Measurements from ENCODE around the gene ARHGEF38. TPM values are rescaled to one million over a fixed set of nuclear protein-coding genes. Genes with fewer than 3 reads are reported as not detected.

Gene ARHGEF38
- total and polyA plus RNA-seq, 12 donors: 0.28 TPM; not detected in 11

DNA sequence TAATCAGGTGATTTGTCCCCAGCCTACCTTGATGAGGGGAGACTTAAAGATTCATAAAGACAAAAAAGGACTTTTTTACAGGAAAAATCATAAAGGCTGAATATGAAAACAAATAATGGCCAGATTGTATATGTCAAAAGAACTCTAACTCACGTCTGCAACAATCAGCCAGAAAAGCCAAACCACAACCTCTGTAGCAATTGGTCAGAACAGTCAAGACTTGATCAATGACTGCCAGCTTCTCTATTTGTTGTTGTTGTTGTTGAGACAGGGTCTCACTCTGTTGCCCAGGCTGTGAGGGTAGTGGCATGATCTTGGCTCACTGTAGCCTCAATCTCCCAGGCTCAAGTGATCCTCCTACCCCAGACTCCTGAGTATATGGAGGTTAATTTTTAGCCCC lies 42.7 kb upstream of the ARHGEF38 start:
- 64 to 65% methylated on average over 1 of the region's 1 CpG for WGBS, 2 donors
- no peak overlapping the region for H3K27ac ChIP-seq
- H3K27me3 ChIP-seq: no peaks in the 10 kb centered on the region
- TF ChIP-seq, protein P1, sequence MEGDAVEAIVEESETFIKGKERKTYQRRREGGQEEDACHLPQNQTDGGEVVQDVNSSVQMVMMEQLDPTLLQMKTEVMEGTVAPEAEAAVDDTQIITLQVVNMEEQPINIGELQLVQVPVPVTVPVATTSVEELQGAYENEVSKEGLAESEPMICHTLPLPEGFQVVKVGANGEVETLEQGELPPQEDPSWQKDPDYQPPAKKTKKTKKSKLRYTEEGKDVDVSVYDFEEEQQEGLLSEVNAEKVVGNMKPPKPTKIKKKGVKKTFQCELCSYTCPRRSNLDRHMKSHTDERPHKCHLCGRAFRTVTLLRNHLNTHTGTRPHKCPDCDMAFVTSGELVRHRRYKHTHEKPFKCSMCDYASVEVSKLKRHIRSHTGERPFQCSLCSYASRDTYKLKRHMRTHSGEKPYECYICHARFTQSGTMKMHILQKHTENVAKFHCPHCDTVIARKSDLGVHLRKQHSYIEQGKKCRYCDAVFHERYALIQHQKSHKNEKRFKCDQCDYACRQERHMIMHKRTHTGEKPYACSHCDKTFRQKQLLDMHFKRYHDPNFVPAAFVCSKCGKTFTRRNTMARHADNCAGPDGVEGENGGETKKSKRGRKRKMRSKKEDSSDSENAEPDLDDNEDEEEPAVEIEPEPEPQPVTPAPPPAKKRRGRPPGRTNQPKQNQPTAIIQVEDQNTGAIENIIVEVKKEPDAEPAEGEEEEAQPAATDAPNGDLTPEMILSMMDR (IDR thresholded peaks at IDR 0.05): no peak
- H3K4me1 ChIP-seq: no peaks in the 10 kb centered on the region
- no peak overlapping the region for H3K4me3 ChIP-seq
- no peaks in the 10 kb centered on the region for H3K36me3 ChIP-seq
- ATAC-seq (no peak), DNase-seq (no peak)
- intact Hi-C loops (cut with DNase I): no loop called here
- H3K9me3 ChIP-seq: peaks cover 0 to 7% (median 0%) of the 10 kb centered on the region in 11 donors

DNA sequence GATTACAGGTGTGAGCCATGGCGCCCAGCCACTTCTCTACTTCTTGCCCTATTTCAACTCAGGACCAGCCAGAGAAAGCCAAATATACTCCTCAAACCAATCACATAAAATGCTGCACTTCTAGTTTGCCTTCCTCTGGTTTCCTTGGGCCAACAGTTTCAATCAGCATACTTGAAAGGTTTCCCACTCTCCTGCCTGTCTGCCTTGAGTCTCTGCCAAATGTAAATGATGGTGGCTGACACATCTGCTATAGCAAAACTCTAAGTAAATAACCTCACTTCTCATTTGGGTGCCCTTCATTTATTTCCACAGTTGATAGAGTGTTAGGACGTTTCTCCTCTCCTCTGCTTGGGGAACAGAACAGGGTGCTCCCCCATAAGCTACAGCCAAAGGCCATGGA lies 42.2 kb upstream of the ARHGEF38 start:
- Histone ChIP-seq H3K4me1 (no peaks in the 10 kb centered on the region), H3K4me3 (no peak overlapping the region), H3K9me3 (peaks cover 0 to 11% (median 0%) of the 10 kb centered on the region in 11 donors), H3K36me3 (no peaks in the 10 kb centered on the region), H3K27me3 (no peaks in the 10 kb centered on the region), H3K27ac (no peak overlapping the region)
- WGBS, 2 donors: 68 to 73% methylated on average over 2 of the region's 2 CpGs
- intact Hi-C loops (cut with DNase I): no loop called here
- no peak for DNase-seq
- ATAC-seq: no peak
- TF ChIP-seq, protein P1 (IDR thresholded peaks at IDR 0.05): no peak

DNA sequence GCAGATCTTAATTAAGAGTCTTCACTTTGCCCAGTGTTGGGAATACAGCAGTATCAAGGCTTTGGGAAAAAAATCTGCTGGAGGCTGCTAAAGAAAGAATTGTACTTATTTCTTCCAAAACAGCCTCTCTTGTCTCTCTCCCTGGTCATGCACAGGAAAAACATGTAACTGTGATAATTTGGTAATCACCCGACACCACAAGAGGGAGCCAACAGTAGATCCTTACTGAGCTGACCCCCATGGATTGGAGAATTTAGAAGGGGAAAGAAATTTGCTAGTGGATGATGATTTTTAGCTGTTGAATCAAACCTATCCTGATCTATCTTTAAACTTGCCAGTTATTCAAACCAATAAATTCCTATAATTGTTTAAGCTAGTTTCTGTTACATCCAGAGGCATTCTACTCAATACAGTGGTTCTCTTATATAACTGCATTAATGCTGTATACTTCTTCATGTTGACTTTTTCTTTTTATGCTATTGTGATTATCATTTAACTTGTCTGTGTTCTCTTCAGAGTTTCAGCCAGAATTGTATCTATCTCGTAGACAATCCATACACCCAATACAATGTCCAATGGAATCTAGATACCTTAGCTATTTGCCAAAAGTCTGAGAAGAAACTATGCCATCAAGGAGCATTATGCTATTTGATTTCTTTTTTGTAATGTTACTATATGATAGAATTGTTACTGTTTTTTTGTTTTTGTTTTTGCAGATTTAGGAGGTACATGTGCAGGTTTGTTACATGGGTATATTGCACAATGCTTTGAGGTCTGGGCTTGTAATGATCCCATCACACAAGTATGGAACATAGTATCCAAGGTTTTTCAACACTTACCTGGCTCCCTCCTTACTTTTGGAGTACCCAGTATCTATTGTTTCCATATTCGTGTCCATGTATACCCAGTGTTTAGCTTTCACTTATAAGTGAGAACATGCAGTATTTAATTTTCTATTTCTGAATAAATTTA lies 31.3 kb upstream of the ARHGEF38 start:
- H3K27ac ChIP-seq: no peak overlapping the region
- TF ChIP-seq, protein P1 (IDR thresholded peaks at IDR 0.05): peak; percentile 25 to 70 (median 65)
- peak in 1 of 2 donors; percentile 27 for DNase-seq
- intact Hi-C loops (cut with DNase I): loop anchor here in 8 of 10 donors (1.0 to 10.0 kb wide), 5 partner anchors 114 to 146 kb away; no protein-coding TSS in a partner anchor
- peak in 1 of 8 donors; percentile 60 for ATAC-seq
- no peaks in the 10 kb centered on the region for H3K27me3 ChIP-seq
- 13 to 21% methylated on average over 3 of the region's 3 CpGs for WGBS, 2 donors
- H3K4me3 ChIP-seq: no peak overlapping the region
- H3K9me3 ChIP-seq: no peaks in the 10 kb centered on the region
- H3K36me3 ChIP-seq: no peaks in the 10 kb centered on the region
- H3K4me1 ChIP-seq: no peaks in the 10 kb centered on the region

DNA sequence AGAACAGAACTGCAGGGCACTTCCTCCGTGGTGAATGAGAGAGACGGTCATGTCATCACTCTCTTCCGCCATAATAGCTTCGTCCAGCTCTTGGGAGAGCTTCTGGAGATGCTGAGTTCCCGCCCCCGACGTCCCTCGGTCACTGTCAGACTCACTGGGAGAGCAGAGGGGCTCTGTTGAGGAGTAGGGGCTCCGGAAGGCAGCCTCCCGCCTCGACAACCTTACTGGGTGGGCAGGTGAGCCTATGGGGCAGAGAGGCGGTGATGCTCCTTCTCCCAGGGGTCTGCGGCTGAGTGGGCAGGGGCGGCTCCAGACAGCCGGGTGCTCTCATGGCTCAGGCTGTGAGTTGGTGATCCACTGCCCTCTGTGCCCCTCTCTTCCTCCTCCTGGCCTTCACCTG lies 25.8 kb upstream of the ARHGEF38 start:
- intact Hi-C loops (cut with DNase I): loop anchor here in 2 of 10 donors (10.0 kb wide), 2 partner anchors 108 to 128 kb away; no protein-coding TSS in a partner anchor
- ATAC-seq: no peak

More for the DNA sequence above, 25.8 kb upstream of the ARHGEF38 start:
- H3K27me3 ChIP-seq: no peaks in the 10 kb centered on the region
- TF ChIP-seq, protein P1 (IDR thresholded peaks at IDR 0.05): no peak
- H3K27ac ChIP-seq: no peak overlapping the region
- WGBS, 2 donors: 86 to 90% methylated on average over 15 of the region's 15 CpGs
- H3K36me3 ChIP-seq: no peaks in the 10 kb centered on the region
- DNase-seq: no peak
- no peak overlapping the region for H3K4me3 ChIP-seq
- H3K9me3 ChIP-seq: no peaks in the 10 kb centered on the region
- no peaks in the 10 kb centered on the region for H3K4me1 ChIP-seq
